K562 (cell line): ENCODE data around the gene COLQ. TPM values are rescaled to one million over a fixed set of nuclear protein-coding genes. Genes with fewer than 3 reads are reported as not detected.

Experiments used
- ATAC-seq: fragments of 200-7000 bp; cut with Tn5 transposase; 3 replicates; pipeline ENCODE4 v1.9.1; 2020; ENCODE audit warnings: moderate library complexity
- BruUV-seq: library from RNA; stranded (reverse); fragments of 400-500 nt; replicated peaks from 2 replicates; lab custom pipeline; 2021; lab: Mats Ljungman, UMichigan
- CTCF ChIA-PET: fragments of 300-600 bp; formaldehyde crosslinking; extraction: SDS; loops from one replicate; lab custom pipeline; 2021; ENCODE audit warnings: low intra/inter-chr PET ratio; lab: Yijun Ruan, JAX
- POLR2A ChIA-PET: fragments of 300-600, 350-650 bp; sonication (Branson Sonifier 250); formaldehyde crosslinking; extraction: SDS; loops from one replicate; lab custom pipeline; 2021; ENCODE audit warnings: antibody characterized with exemption, inconsistent platforms; lab: Yijun Ruan, JAX
- DNase-seq, 4 experiments: peaks; one replicate each; pipeline versions ENCODE4 v3.0.0 to v3.0.0-alpha.2; 2011 to 2018; ENCODE audit warnings: low spot score in 3 of 4, mixed read lengths in 3 of 4; ENCODE audit errors: extremely low read depth in 1 of 4
- FAIRE-seq: peaks from 2 replicates; lab custom pipeline; 2011; peaks lifted over from hg19 to GRCh38; lab: Jason Lieb, UNC
- H2AFZ ChIP-seq: 2 replicates; pipeline ENCODE4 v1.6.0; 2011; ENCODE audit warnings: low read depth, low read length, control low read depth, inconsistent platforms
- H3K27ac ChIP-seq: fragments of 200-600 bp; 3 replicates; pipeline ENCODE4 v1.8.0; 2011; ENCODE audit warnings: low read depth, mild to moderate bottlenecking, control low read depth, inconsistent platforms, low read length, moderate library complexity, mixed read lengths; ENCODE audit errors: extremely low read depth
- H3K27me3 ChIP-seq, 2 experiments: fragments of 300-600 bp in 1 of 2; 2 replicates in 1 of 2; 3 replicates in 1 of 2; pipeline versions ENCODE4 v1.6.0 to v1.8.0; 2011; ENCODE audit warnings: inconsistent platforms in 2 of 2, low read length in 2 of 2, mild to moderate bottlenecking in 1 of 2, mixed read lengths in 1 of 2, moderate library complexity in 1 of 2; ENCODE audit not compliant: control insufficient read depth in 2 of 2, insufficient read depth in 2 of 2
- H3K36me3 ChIP-seq: fragments of 300-600 bp; 3 replicates; pipeline ENCODE4 v1.8.0; 2011; ENCODE audit warnings: mild to moderate bottlenecking, low read length, inconsistent platforms; ENCODE audit not compliant: control insufficient read depth, insufficient read depth
- H3K4me1 ChIP-seq, 2 experiments: fragments of 200-600 bp in 1 of 2; replicated peaks in 1 of 2; 2 replicates in 1 of 2; 3 replicates in 1 of 2; pipeline versions ENCODE4 v1.5.1 to v1.8.0; 2011; ENCODE audit warnings: inconsistent platforms in 2 of 2, low read length in 2 of 2, mild to moderate bottlenecking in 1 of 2, mixed read lengths in 1 of 2, moderate library complexity in 1 of 2; ENCODE audit not compliant: control insufficient read depth in 2 of 2, insufficient read depth in 2 of 2
- H3K4me2 ChIP-seq: 2 replicates; pipeline ENCODE4 v1.6.1; 2011; ENCODE audit warnings: low read length, control low read depth, inconsistent platforms, mixed read lengths; ENCODE audit not compliant: insufficient read depth
- H3K4me3 ChIP-seq: fragments of 200-600 bp; sonication (generic), shearing (Covaris generic); 2 replicates; pipeline ENCODE4 v1.5.1; 2016; ENCODE audit warnings: control low read depth, inconsistent platforms
- H3K79me2 ChIP-seq: fragments of 200-600 bp; 3 replicates; pipeline ENCODE4 v1.8.0; 2011; ENCODE audit warnings: low read length, inconsistent platforms; ENCODE audit not compliant: control insufficient read depth, insufficient read depth
- H3K9ac ChIP-seq, 2 experiments: 2 replicates each; pipeline versions ENCODE4 v1.6.0 to v1.6.1; 2011; ENCODE audit warnings: low read depth in 2 of 2, low read length in 2 of 2, control low read depth in 1 of 2, inconsistent platforms in 1 of 2, mild to moderate bottlenecking in 1 of 2, mixed read lengths in 1 of 2; ENCODE audit not compliant: insufficient read depth in 1 of 2
- H3K9me1 ChIP-seq: one replicate; pipeline ENCODE4 v1.6.0; 2011; ENCODE audit warnings: inconsistent platforms, mild to moderate bottlenecking, low read length, moderate library complexity; ENCODE audit not compliant: control insufficient read depth, insufficient read depth
- H3K9me3 ChIP-seq: replicated peaks from 2 replicates; pipeline ENCODE4 v1.5.1; 2011; ENCODE audit warnings: low read depth, low read length, inconsistent platforms; ENCODE audit not compliant: control insufficient read depth, insufficient read depth
- H4K20me1 ChIP-seq: replicated peaks from 2 replicates; pipeline ENCODE4 v1.6.1; 2011; ENCODE audit warnings: low read length, inconsistent platforms, mixed read lengths; ENCODE audit not compliant: control insufficient read depth, insufficient read depth
- CCNT2 ChIP-seq: IDR thresholded peaks from 2 replicates; pipeline ENCODE4 v1.6.1; 2011; ENCODE audit warnings: borderline replicate concordance, low read depth, mild to moderate bottlenecking, moderate library complexity, mixed read lengths, low read length; ENCODE audit not compliant: insufficient read length; ENCODE audit errors: extremely low read depth
- GTF2A2 ChIP-seq: IDR thresholded peaks from 2 replicates; pipeline ENCODE4 v1.6.1; 2016; ENCODE audit warnings: mild to moderate bottlenecking, missing genetic modification characterization, missing compliant biosample characterization
- HLTF ChIP-seq: fragments of 450-650 bp; IDR thresholded peaks from 2 replicates; pipeline ENCODE4 v1.6.1; 2016
- HNRNPH1 ChIP-seq: fragments of 200-400 bp; formaldehyde crosslinking; optimal IDR thresholded peaks from 2 replicates; pipeline ENCODE3; 2017; ENCODE audit warnings: low read depth, mild to moderate bottlenecking, low read length, moderate library complexity
- HNRNPUL1 ChIP-seq: fragments of 200-400 bp; formaldehyde crosslinking; IDR thresholded peaks from 2 replicates; pipeline ENCODE4 v1.6.1; 2017; ENCODE audit warnings: low read length
- NFATC3 ChIP-seq: fragments of 450-650 bp; IDR thresholded peaks from 2 replicates; pipeline ENCODE4 v1.6.1; 2017; ENCODE audit warnings: mild to moderate bottlenecking
- POLR2G ChIP-seq: fragments of 200-400 bp; formaldehyde crosslinking; IDR thresholded peaks from 2 replicates; pipeline ENCODE4 v1.6.1; 2017; ENCODE audit warnings: low read depth, mild to moderate bottlenecking, antibody characterized with exemption, low read length, moderate library complexity
- SLC30A9 ChIP-seq: fragments of 250-450 bp; sonication (Bioruptor Pico); IDR thresholded peaks from 2 replicates; pipeline ENCODE4 v1.8.0; 2022; ENCODE audit warnings: mild to moderate bottlenecking, moderate library complexity
- WGBS: fragments of 100-300 bp; shearing (Covaris generic); methylation state at CpG from one replicate; pipeline ENCODE4 v1.1.6; 2016; ENCODE audit warnings: low coverage, mixed read lengths; ENCODE audit not compliant: insufficient coverage; ENCODE audit errors: missing lambda C conversion rate; 5-methylcytosine and 5-hydroxymethylcytosine counted together
- in situ Hi-C: fragments of 300-500 bp; cut with MboI; formaldehyde crosslinking; loops from 4 replicates; pipeline ENCODE4 v1.15.0; 2018; ENCODE audit warnings: inconsistent platforms, mixed read lengths
- intact Hi-C: fragments of 100-400 bp; cut with micrococcal nuclease; formaldehyde crosslinking; loops from 2 replicates; pipeline ENCODE4 v1.14.2; 2022
- polyA plus RNA-seq, 8 experiments: library from polyadenylated mRNA; depleted of rRNA in 4 of 8; stranded (reverse) in 5 of 8; unstranded in 3 of 8; fragments of >200 nt; fragmentation: Nextera tagmentation in 2 of 8; fragmentation: Illumina TruSeq in 1 of 8; extraction: Ambion mirVana in 2 of 8; extraction: Trizol in 1 of 8; gene quantifications; 2 replicates each; pipeline versions ENCODE4 v1.2.1 to v1.2.3, GENCODE V29; 2011 to 2014; ENCODE audit warnings: inconsistent platforms in 1 of 8, missing spikeins in 1 of 8
- total RNA-seq, 7 experiments: library from RNA; depleted of rRNA in 6 of 7; stranded (reverse); fragments of >200 nt in 6 of 7; fragmentation: Illumina TruSeq in 2 of 7; extraction: Trizol in 2 of 7; gene quantifications; 2 replicates each; pipeline versions ENCODE4 v1.2.1 to v1.2.3, GENCODE V29; 2011 to 2021; ENCODE audit warnings: low replicate concordance in 1 of 7
- TF ChIP-seq, protein P1 (sequence below), 2 experiments: IDR thresholded peaks; 2 replicates each; pipeline ENCODE4 v1.6.1; 2011; ENCODE audit warnings: borderline replicate concordance in 1 of 2, control low read depth in 1 of 2, low read depth in 1 of 2, low read length in 1 of 2, mild to moderate bottlenecking in 1 of 2, mixed read lengths in 1 of 2, moderate library complexity in 1 of 2; ENCODE audit not compliant: insufficient read depth in 1 of 2, insufficient read length in 1 of 2, poor library complexity in 1 of 2, severe bottlenecking in 1 of 2; ENCODE audit errors: extremely low read depth in 1 of 2
- TF ChIP-seq, protein P2 (sequence below): fragments of 250-450 bp; sonication (Bioruptor Pico); IDR thresholded peaks from 2 replicates; pipeline ENCODE4 v1.5.0; 2021
- TF ChIP-seq, protein P3 (sequence below): fragments of 450-650 bp; formaldehyde crosslinking; IDR thresholded peaks from 2 replicates; pipeline ENCODE4 v1.4.0; 2020; ENCODE audit warnings: mild to moderate bottlenecking, moderate library complexity
- TF ChIP-seq, protein P4 (sequence below): fragments of 200-800 bp; sonication (Bioruptor generic); IDR thresholded peaks from 2 replicates; pipeline ENCODE4 v1.6.1; 2016; ENCODE audit warnings: missing genetic modification characterization, missing compliant biosample characterization

The COLQ gene
- total and polyA plus RNA-seq, 9 of the 15 experiments (the other 6 are each of a cell fraction or from before 2014, with no cell fraction given) = 0.04 to 0.36 (median 0.27) TPM; not detected in 4

DNA sequence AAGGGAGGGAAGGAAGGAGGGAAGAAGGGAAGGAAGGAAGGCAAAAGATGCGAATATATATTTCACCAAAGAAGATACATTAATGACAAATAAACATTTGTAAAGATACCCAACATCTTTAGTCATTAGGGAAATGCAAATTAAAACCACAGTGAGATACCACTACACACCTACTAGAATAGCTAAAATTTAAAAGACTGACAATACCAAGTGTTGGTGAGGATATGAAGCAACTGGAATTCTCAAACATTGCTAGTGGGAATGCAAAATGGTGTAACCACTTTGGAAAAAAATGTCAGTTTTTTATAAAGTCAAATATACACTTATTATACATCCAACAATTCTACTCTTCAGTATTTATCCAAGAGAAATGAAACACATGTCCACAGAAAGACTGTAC is 4.3 kb upstream of the COLQ start:
- CTCF ChIA-PET = no interaction called here
- H3K9me1 ChIP-seq = no peaks in the 10 kb centered on the region
- TF ChIP-seq GTF2A2 (tag) (no peak), CCNT2 (no peak), POLR2G (no peak), HLTF (no peak), SLC30A9 (CRISPR knock-in tag) (no peak), HNRNPUL1 (no peak), HNRNPH1 (no peak), NFATC3 (no peak)
- TF ChIP-seq, protein P1, sequence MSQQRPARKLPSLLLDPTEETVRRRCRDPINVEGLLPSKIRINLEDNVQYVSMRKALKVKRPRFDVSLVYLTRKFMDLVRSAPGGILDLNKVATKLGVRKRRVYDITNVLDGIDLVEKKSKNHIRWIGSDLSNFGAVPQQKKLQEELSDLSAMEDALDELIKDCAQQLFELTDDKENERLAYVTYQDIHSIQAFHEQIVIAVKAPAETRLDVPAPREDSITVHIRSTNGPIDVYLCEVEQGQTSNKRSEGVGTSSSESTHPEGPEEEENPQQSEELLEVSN (IDR thresholded peaks at IDR 0.05; ENCODE audit: borderline replicate concordance in 1 of 2, extremely low read depth in 1 of 2, insufficient read depth in 1 of 2, insufficient read length in 1 of 2, low read depth in 1 of 2, low read length in 1 of 2, poor library complexity in 1 of 2, severe bottlenecking in 1 of 2) = no peak
- TF ChIP-seq, protein P2, sequence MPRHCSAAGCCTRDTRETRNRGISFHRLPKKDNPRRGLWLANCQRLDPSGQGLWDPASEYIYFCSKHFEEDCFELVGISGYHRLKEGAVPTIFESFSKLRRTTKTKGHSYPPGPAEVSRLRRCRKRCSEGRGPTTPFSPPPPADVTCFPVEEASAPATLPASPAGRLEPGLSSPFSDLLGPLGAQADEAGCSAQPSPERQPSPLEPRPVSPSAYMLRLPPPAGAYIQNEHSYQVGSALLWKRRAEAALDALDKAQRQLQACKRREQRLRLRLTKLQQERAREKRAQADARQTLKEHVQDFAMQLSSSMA (CRISPR knock-in tag) = no peak
- TF ChIP-seq, protein P3, sequence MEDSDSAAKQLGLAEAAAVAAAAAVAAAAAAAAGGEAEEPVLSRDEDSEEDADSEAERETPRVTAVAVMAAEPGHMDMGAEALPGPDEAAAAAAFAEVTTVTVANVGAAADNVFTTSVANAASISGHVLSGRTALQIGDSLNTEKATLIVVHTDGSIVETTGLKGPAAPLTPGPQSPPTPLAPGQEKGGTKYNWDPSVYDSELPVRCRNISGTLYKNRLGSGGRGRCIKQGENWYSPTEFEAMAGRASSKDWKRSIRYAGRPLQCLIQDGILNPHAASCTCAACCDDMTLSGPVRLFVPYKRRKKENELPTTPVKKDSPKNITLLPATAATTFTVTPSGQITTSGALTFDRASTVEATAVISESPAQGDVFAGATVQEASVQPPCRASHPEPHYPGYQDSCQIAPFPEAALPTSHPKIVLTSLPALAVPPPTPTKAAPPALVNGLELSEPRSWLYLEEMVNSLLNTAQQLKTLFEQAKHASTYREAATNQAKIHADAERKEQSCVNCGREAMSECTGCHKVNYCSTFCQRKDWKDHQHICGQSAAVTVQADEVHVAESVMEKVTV (CRISPR knock-in tag) = no peak
- TF ChIP-seq, protein P4, sequence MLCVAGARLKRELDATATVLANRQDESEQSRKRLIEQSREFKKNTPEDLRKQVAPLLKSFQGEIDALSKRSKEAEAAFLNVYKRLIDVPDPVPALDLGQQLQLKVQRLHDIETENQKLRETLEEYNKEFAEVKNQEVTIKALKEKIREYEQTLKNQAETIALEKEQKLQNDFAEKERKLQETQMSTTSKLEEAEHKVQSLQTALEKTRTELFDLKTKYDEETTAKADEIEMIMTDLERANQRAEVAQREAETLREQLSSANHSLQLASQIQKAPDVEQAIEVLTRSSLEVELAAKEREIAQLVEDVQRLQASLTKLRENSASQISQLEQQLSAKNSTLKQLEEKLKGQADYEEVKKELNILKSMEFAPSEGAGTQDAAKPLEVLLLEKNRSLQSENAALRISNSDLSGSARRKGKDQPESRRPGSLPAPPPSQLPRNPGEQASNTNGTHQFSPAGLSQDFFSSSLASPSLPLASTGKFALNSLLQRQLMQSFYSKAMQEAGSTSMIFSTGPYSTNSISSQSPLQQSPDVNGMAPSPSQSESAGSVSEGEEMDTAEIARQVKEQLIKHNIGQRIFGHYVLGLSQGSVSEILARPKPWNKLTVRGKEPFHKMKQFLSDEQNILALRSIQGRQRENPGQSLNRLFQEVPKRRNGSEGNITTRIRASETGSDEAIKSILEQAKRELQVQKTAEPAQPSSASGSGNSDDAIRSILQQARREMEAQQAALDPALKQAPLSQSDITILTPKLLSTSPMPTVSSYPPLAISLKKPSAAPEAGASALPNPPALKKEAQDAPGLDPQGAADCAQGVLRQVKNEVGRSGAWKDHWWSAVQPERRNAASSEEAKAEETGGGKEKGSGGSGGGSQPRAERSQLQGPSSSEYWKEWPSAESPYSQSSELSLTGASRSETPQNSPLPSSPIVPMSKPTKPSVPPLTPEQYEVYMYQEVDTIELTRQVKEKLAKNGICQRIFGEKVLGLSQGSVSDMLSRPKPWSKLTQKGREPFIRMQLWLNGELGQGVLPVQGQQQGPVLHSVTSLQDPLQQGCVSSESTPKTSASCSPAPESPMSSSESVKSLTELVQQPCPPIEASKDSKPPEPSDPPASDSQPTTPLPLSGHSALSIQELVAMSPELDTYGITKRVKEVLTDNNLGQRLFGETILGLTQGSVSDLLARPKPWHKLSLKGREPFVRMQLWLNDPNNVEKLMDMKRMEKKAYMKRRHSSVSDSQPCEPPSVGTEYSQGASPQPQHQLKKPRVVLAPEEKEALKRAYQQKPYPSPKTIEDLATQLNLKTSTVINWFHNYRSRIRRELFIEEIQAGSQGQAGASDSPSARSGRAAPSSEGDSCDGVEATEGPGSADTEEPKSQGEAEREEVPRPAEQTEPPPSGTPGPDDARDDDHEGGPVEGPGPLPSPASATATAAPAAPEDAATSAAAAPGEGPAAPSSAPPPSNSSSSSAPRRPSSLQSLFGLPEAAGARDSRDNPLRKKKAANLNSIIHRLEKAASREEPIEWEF = no peak

More for the DNA sequence above, 4.3 kb upstream of the COLQ start:
- in situ Hi-C loops = no loop called here
- POLR2A ChIA-PET = interaction anchor here (1.6 kb wide), 1 partner anchor 12 kb away, joined by 6 read pairs; no protein-coding TSS in a partner anchor
- no peak overlapping the region for H3K27ac ChIP-seq
- no peaks in the 10 kb centered on the region for H3K4me1 ChIP-seq
- no peak for ATAC-seq
- H3K27me3 ChIP-seq = peaks cover 32 to 34% of the 10 kb centered on the region in 2 experiments
- peaks cover 4% of the 10 kb centered on the region; the same call in 1 of the 2 replicates for H4K20me1 ChIP-seq
- no peak for DNase-seq
- no peak overlapping the region for H3K4me3 ChIP-seq
- H3K9ac ChIP-seq = no peak overlapping the region
- no peaks in the 10 kb centered on the region for H3K9me3 ChIP-seq
- no TSS peak for BruUV-seq
- no peak for FAIRE-seq
- 0% methylated on average over 1 of the region's 1 CpG for WGBS
- no peaks in the 10 kb centered on the region for H3K79me2 ChIP-seq
- no peak overlapping the region for H3K4me2 ChIP-seq
- H2AFZ ChIP-seq = no peak overlapping the region
- intact Hi-C loops = no loop called here
- H3K36me3 ChIP-seq = no peaks in the 10 kb centered on the region
